GM12878 (cell line): Measurements from ENCODE around the gene LRRC10B. TPM values are rescaled to one million over a fixed set of nuclear protein-coding genes. Genes with fewer than 3 reads are reported as not detected.

ENCODE experiments used
- ATAC-seq: fragments of 200-7000 bp; cut with Tn5 transposase; 3 replicates; pipeline ENCODE4 v1.9.1; 2020; ENCODE audit warnings: mild to moderate bottlenecking, moderate library complexity
- BruUV-seq: library from RNA; stranded (reverse); fragments of 400-500 nt; replicated peaks from 2 replicates; lab custom pipeline; 2021; lab: Mats Ljungman, UMichigan
- CTCF ChIA-PET: fragments of 300-600 bp; sonication (Branson Sonifier 250); formaldehyde crosslinking; extraction: SDS; loops from one replicate; lab custom pipeline; 2021; ENCODE audit warnings: inconsistent platforms; lab: Yijun Ruan, JAX
- POLR2A ChIA-PET: fragments of 350-600 bp; formaldehyde crosslinking; extraction: SDS; loops from one replicate; lab custom pipeline; 2021; ENCODE audit warnings: inconsistent platforms; lab: Charles Lee
- RAD21 ChIA-PET: fragments of 300-600 bp; sonication (Branson Sonifier 250); formaldehyde crosslinking; loops from one replicate; lab custom pipeline; 2023; ENCODE audit warnings: antibody characterized with exemption; ENCODE audit not compliant: unreplicated experiment; lab: Charles Lee
- SMC1A ChIA-PET: fragments of 300-600 bp; sonication (Branson Sonifier 250); formaldehyde crosslinking; loops from one replicate; lab custom pipeline; 2023; ENCODE audit not compliant: unreplicated experiment, uncharacterized antibody; lab: Charles Lee
- DNase-seq: peaks from one replicate; pipeline ENCODE4 v3.0.0-alpha.2; 2011; ENCODE audit warnings: low read depth, low spot score
- FAIRE-seq: peaks from 3 replicates; lab custom pipeline; 2011; peaks lifted over from hg19 to GRCh38; lab: Jason Lieb, UNC
- H2AFZ ChIP-seq: 2 replicates; pipeline ENCODE4 v1.6.0; 2011; ENCODE audit warnings: low read depth, low read length, control low read depth; ENCODE audit not compliant: control insufficient read depth
- H3K27ac ChIP-seq: 2 replicates; pipeline ENCODE4 v1.5.1; 2011; ENCODE audit warnings: control low read depth; ENCODE audit not compliant: control insufficient read depth, insufficient read depth
- H3K27me3 ChIP-seq, 2 experiments: replicated peaks in 1 of 2; 2 replicates each; pipeline versions ENCODE4 v1.6.0 to v1.6.1; 2011; ENCODE audit warnings: low read length in 1 of 2; ENCODE audit not compliant: control insufficient read depth in 2 of 2, insufficient read depth in 2 of 2
- H3K36me3 ChIP-seq, 2 experiments: 2 replicates each; pipeline ENCODE4 v1.5.1; 2011; ENCODE audit warnings: low read length in 1 of 2; ENCODE audit not compliant: control insufficient read depth in 2 of 2, insufficient read depth in 2 of 2
- H3K4me1 ChIP-seq: 2 replicates; pipeline ENCODE4 v1.6.1; 2011; ENCODE audit warnings: mild to moderate bottlenecking, low read length, moderate library complexity, mixed read lengths; ENCODE audit not compliant: control insufficient read depth, insufficient read depth
- H3K4me2 ChIP-seq: 2 replicates; pipeline ENCODE4 v1.6.0; 2011; ENCODE audit warnings: control low read depth; ENCODE audit not compliant: control insufficient read depth, insufficient read depth
- H3K4me3 ChIP-seq: fragments of 200-600 bp; sonication (generic); 2 replicates; pipeline ENCODE4 v1.5.1; 2016
- H3K79me2 ChIP-seq: 2 replicates; pipeline ENCODE4 v1.6.0; 2011; ENCODE audit warnings: low read length; ENCODE audit not compliant: control insufficient read depth, insufficient read depth
- H3K9ac ChIP-seq: 2 replicates; pipeline ENCODE4 v1.8.0; 2011; ENCODE audit warnings: low read length, control low read depth, mixed read lengths; ENCODE audit not compliant: control insufficient read depth, insufficient read depth
- H3K9me3 ChIP-seq: replicated peaks from 3 replicates; pipeline ENCODE4 v1.5.1; 2011; ENCODE audit warnings: mild to moderate bottlenecking, low read length; ENCODE audit not compliant: control insufficient read depth, insufficient read depth
- H4K20me1 ChIP-seq: 2 replicates; pipeline ENCODE4 v1.6.0; 2011; ENCODE audit not compliant: control insufficient read depth, insufficient read depth
- FOXK2 ChIP-seq: fragments of 450-650 bp; IDR thresholded peaks from 2 replicates; pipeline ENCODE4 v1.6.1; 2017; ENCODE audit warnings: mild to moderate bottlenecking, moderate library complexity
- HDGF ChIP-seq: fragments of 450-650 bp; IDR thresholded peaks from 2 replicates; pipeline ENCODE4 v1.6.1; 2016; ENCODE audit warnings: antibody characterized with exemption
- KAT2A ChIP-seq: conservative IDR thresholded peaks from 2 replicates; pipeline ENCODE4 v1.6.1; 2011; ENCODE audit warnings: low read depth, low read length; ENCODE audit not compliant: control insufficient read depth
- MAX ChIP-seq: IDR thresholded peaks from 2 replicates; pipeline ENCODE4 v1.6.1; 2012; ENCODE audit warnings: low read depth, low read length, improper control_type of control experiment
- NBN ChIP-seq: fragments of 450-650 bp; IDR thresholded peaks from 2 replicates; pipeline ENCODE4 v1.6.1; 2016
- SMARCA5 ChIP-seq: fragments of 450-650 bp; IDR thresholded peaks from 2 replicates; pipeline ENCODE4 v1.6.1; 2017; ENCODE audit warnings: mild to moderate bottlenecking
- TAF1 ChIP-seq: IDR thresholded peaks from 2 replicates; pipeline ENCODE4 v1.6.1; 2011; ENCODE audit warnings: mild to moderate bottlenecking, low read depth, low read length, borderline replicate concordance
- TCF12 ChIP-seq: IDR thresholded peaks from 2 replicates; pipeline ENCODE4 v1.6.1; 2011; ENCODE audit warnings: low read depth, mild to moderate bottlenecking, low read length
- TCF7 ChIP-seq: IDR thresholded peaks from 2 replicates; pipeline ENCODE4 v1.6.1; 2014; ENCODE audit warnings: antibody characterized with exemption, borderline replicate concordance
- USF1 ChIP-seq: IDR thresholded peaks from 2 replicates; pipeline ENCODE4 v1.6.1; 2011; ENCODE audit warnings: borderline replicate concordance, low read depth, mild to moderate bottlenecking, moderate library complexity, mixed read lengths, low read length; ENCODE audit not compliant: insufficient read depth; ENCODE audit errors: extremely low read length
- ZNF24 ChIP-seq: fragments of 450-650 bp; IDR thresholded peaks from 2 replicates; pipeline ENCODE4 v1.6.1; 2017; ENCODE audit warnings: antibody characterized with exemption, mild to moderate bottlenecking
- ZNF384 ChIP-seq: IDR thresholded peaks from 2 replicates; pipeline ENCODE4 v1.6.1; 2012; ENCODE audit warnings: low read depth, mild to moderate bottlenecking, low read length, improper control_type of control experiment, borderline replicate concordance
- WGBS: methylation state at CpG from one replicate; pipeline ENCODE4 v1.1.6; 2016; ENCODE audit warnings: low lambda C conversion rate; ENCODE audit not compliant: insufficient replicate concordance, insufficient coverage; ENCODE audit errors: missing lambda C conversion rate; 5-methylcytosine and 5-hydroxymethylcytosine counted together
- in situ Hi-C: fragments of 300-500 bp; cut with MboI; formaldehyde crosslinking; loops from 9 replicates; pipeline ENCODE4 v1.14.3; 2018; ENCODE audit warnings: mixed read lengths
- intact Hi-C: fragments of 100-400 bp; cut with micrococcal nuclease; formaldehyde crosslinking; loops from one replicate; pipeline ENCODE4 v1.14.2; 2022; ENCODE audit not compliant: unreplicated experiment
- polyA plus RNA-seq, 11 experiments: library from polyadenylated mRNA; depleted of rRNA in 4 of 11; unstranded in 6 of 11; stranded (reverse) in 5 of 11; fragments of >200 nt; fragmentation: Nextera tagmentation in 4 of 11; fragmentation: Illumina TruSeq in 1 of 11; extraction: Ambion mirVana in 4 of 11; extraction: Trizol in 1 of 11; gene quantifications; 1 replicate in 1 of 11; 2 replicates in 10 of 11; pipeline versions ENCODE4 v1.2.1 to v1.2.3, GENCODE V29; 2011 to 2016; ENCODE audit warnings: inconsistent platforms in 2 of 11, missing spikeins in 2 of 11, low read depth in 1 of 11
- total RNA-seq, 4 experiments: library from RNA; depleted of rRNA in 3 of 4; stranded (reverse); fragments of >200 nt in 3 of 4; fragmentation: Illumina TruSeq in 1 of 4; extraction: Trizol in 1 of 4; gene quantifications; 2 replicates each; pipeline versions ENCODE4 v1.2.1 to v1.2.3, GENCODE V29; 2013 to 2021

Gene LRRC10B
- total and polyA plus RNA-seq, 10 of the 15 experiments (the other 5 are each of a cell fraction or from before 2014, with no cell fraction given) = not detected

DNA sequence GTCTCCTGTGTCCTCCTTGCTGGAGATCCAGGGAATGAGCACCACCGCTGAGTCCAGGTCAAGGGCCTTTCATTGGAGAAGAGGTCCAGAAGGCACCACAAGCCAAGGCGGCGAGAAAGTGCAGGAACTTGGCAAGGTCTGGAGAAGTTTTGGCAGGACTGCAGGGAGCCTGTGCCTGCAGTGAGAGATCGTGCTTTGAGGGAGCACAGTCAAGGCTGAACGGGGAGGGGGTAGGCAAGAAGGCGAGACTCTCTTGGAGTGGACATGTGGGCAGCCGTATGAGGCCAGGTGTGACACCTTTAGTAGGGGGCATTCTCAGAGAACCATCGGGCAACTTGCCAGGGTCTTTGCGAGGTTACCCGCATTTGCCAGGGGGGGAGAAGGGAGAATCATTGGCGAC is 30.5 kb downstream of the LRRC10B start:
- H3K36me3 ChIP-seq = no peaks in the 10 kb centered on the region
- no peak for FAIRE-seq
- H3K27ac ChIP-seq = no peak overlapping the region
- H4K20me1 ChIP-seq = no peaks in the 10 kb centered on the region
- no peak overlapping the region for H3K4me3 ChIP-seq
- H3K4me1 ChIP-seq = no peaks in the 10 kb centered on the region
- H3K79me2 ChIP-seq = no peaks in the 10 kb centered on the region
- H3K4me2 ChIP-seq = no peak overlapping the region
- in situ Hi-C loops = no loop called here
- RAD21 ChIA-PET = no interaction called here
- whole genome bisulfite sequencing = 55% methylated on average over 11 of the region's 11 CpGs
- no peak for TF ChIP-seq ZNF384
- TF ChIP-seq SMARCA5 = no peak
- no peak for TF ChIP-seq TAF1
- TF ChIP-seq USF1 = no peak
- no peak for TF ChIP-seq MAX
- no peak for TF ChIP-seq KAT2A
- TF ChIP-seq TCF12 = no peak
- no peak for TF ChIP-seq ZNF24
- TF ChIP-seq HDGF = no peak
- TF ChIP-seq TCF7 = no peak
- TF ChIP-seq NBN = no peak
- no peak for TF ChIP-seq FOXK2
- TF ChIP-seq, all 136 proteins: peak for 0
- ChIA-PET POLR2A (no interaction called here), SMC1A (no interaction called here), CTCF (interaction anchor here (0.9 to 1.7 kb wide), 2 partner anchors 93 to 194 kb away, joined by 3 to 5 read pairs; no protein-coding TSS in a partner anchor)
- no peak overlapping the region for H2AFZ ChIP-seq
- no peak for ATAC-seq
- H3K27me3 ChIP-seq = no peaks in the 10 kb centered on the region; a peak in 2 of 4 replicates
- no TSS peak for BruUV-seq
- H3K9me3 ChIP-seq = no peaks in the 10 kb centered on the region
- intact Hi-C loops = loop anchor here (10.0 kb wide), 1 partner anchor 96 kb away; no protein-coding TSS in a partner anchor
- DNase-seq = no peak
- H3K9ac ChIP-seq = no peak overlapping the region
